ENCODE results near the gene PCGF1. TPM values are rescaled to one million over a fixed set of nuclear protein-coding genes. Genes with fewer than 3 reads are reported as not detected.
A peak's percentile ranks its signal among the peaks of the same experiment; 100 is the strongest.

PCGF1 gene
- total RNA-seq, 2 experiments from 2014 or later, result 21.7 to 28.7 TPM

DNA sequence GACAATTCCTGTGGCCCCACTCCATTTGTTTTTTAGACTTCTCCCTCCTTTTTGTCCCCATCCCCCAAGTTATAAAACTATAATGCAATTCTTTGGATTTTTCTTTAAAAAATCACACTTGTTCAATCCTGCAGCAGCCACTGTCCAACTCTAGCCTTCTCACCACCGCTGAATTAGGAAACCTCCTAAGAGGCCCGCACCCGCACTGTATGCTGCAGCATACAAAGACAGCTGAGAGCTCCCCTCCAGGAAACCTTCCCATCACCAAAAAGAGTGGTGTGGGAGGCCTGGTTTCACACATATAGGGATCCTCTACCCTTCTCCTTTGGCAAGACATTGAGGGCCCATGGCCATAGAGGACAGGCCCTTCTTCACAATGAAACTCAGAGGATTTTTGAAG lies 2.9 kb downstream of the PCGF1 start:
- peaks cover 44% of the 10 kb centered on the region for H3K27me3 Mint-ChIP-seq
- POLR2A ChIA-PET, result interaction anchor here (1.0 to 1.2 kb wide), 2 partner anchors 21 to 26 kb away, joined by 4 to 5 read pairs; partner anchors contain the start of gene DQX1
- no peak overlapping the region for H3K27ac Mint-ChIP-seq
- peaks cover 41% of the 10 kb centered on the region for H3K4me1 Mint-ChIP-seq
- DNase-seq, result no peak
- H3K4me3 Mint-ChIP-seq, result no peak overlapping the region
- H3K36me3 Mint-ChIP-seq (ENCODE audit: low read depth), result peaks cover 34% of the 10 kb centered on the region
- H3K9me3 Mint-ChIP-seq (ENCODE audit: low read depth), result no peaks in the 10 kb centered on the region
- ATAC-seq, result no peak
- CTCF ChIA-PET, result interaction anchor here (0.7 to 1.8 kb wide), 6 partner anchors 13 to 113 kb away, joined by 3 to 5 read pairs (median 4); no protein-coding TSS in a partner anchor
- intact Hi-C loops (cut with DNase I, micrococcal nuclease), result no loop called here

DNA sequence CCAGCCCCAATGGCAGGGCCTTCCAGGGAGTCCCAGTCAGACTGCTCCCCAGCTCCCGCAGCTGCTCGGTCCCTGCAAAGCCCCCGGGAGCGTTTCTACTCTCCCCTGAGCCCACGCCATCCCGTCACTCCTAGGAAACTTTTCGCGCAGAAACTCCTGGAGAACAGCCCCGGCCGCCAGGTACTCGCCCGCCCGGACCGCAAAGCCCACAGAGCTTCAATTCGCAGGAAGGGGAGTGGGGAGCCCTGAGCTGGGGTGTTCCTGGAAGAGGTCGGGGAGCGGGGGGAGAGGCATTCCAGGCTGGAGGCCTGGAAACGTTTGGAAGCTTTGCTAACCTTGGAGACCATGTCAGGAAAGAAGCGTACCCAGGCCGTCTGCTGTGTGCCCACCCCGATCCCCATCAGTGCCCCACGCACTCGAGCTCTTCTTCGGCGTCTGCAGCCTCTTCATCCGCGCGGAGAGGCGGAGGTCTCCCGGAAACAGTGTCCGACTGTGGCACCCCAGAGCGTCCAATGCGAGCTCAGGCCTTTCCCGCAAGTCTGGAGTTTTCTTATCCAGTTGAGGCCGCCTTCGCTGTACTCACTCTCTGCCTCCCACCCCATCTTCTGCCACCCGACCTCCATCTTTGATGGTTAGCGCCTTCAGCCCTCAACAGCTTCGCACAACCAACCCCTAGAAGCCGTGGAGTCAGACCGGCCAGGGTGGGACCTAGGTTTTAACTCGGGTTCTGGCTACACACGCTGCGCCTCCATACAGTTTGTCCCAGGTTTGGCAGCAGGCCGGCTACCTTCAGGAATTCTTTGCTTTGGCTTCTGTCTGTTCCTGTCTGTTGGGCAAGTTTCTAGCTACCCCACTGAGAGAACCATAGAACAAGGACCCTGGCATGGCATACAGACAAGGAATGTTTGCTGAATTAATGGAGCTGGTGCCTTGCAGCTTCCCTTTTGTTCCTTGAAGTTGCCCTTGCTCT lies 3.7 kb downstream of the PCGF1 start:
- CTCF ChIA-PET, result interaction anchor here (0.6 to 1.8 kb wide), 13 partner anchors 11 to 112 kb away, joined by 3 to 8 read pairs (median 3); partner anchors contain the start of genes CCDC142, TTC31 and WBP1
- H3K27me3 Mint-ChIP-seq, result peaks cover 49% of the 10 kb centered on the region
- intact Hi-C loops (cut with DNase I, micrococcal nuclease), result loop anchor here in 1 of 2 experiments (1.0 kb wide), 1 partner anchor 20 kb away; the partner anchor contains the start of gene TTC31
- H3K27ac Mint-ChIP-seq, result no peak overlapping the region
- H3K4me1 Mint-ChIP-seq, result peaks cover 46% of the 10 kb centered on the region
- no peaks in the 10 kb centered on the region for H3K9me3 Mint-ChIP-seq (ENCODE audit: low read depth)
- peaks cover 34% of the 10 kb centered on the region for H3K36me3 Mint-ChIP-seq (ENCODE audit: low read depth)
- POLR2A ChIA-PET, result interaction anchor here (1.2 kb wide), 1 partner anchor 22 kb away, joined by 4 read pairs; the partner anchor contains the start of gene DQX1
- DNase-seq (no peak), ATAC-seq (no peak)
- peak overlapping the region; percentile 63 for H3K4me3 Mint-ChIP-seq

DNA sequence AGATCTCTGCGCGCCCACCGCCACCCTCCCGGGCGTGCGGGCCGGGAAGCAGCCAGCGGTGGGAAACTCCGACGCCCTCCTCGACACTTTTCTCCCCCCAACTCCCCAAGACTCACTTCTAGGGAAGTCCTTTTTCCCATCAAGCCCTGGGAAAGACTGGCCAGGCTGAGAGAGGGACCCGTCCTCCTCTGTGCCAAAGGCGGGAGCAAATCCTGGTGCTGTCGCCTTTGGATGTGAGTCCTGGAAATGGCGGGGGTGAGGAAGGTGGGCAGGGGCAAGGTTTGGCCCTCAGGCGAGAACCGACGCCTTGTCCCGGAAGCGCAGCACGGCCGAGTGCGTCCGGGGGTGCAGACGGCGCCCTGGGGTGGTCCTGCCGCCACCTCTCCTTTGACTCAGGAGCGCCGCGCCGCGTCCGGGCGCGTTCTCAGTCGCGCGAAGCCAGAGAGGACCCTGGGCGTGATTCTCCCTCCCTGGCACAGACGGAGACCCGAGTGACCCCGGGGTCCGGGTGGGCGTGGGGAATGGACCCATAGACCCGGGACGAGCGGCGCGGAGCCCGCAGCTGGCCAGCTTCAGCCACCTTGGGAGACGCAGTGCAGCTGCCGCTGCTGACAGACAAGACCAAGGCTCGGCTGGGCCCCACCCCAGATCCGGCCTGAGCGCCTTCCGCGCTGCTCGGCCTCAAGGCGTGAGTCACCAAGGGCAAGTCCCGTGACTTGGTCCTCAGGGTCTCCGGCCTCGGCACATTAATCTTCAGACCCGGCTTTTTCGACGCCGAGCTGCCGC lies 4.6 kb downstream of the PCGF1 start:
- DNase-seq (peak; percentile 71), ATAC-seq (no peak)
- Mint-ChIP-seq H3K36me3 (ENCODE audit: low read depth) (peaks cover 34% of the 10 kb centered on the region), H3K4me1 (peaks cover 45% of the 10 kb centered on the region), H3K4me3 (peak overlapping the region; percentile 63), H3K9me3 (ENCODE audit: low read depth) (no peaks in the 10 kb centered on the region), H3K27ac (no peak overlapping the region), H3K27me3 (peaks cover 55% of the 10 kb centered on the region)
- CTCF ChIA-PET, result interaction anchor here (0.6 to 1.8 kb wide), 8 partner anchors 12 to 97 kb away, joined by 3 to 8 read pairs (median 3); partner anchors contain the start of genes CCDC142, TTC31 and WBP1
- POLR2A ChIA-PET, result no interaction called here
- intact Hi-C loops (cut with DNase I, micrococcal nuclease), result loop anchor here in 1 of 2 experiments (1.0 kb wide), 1 partner anchor 20 kb away; the partner anchor contains the start of gene TTC31

DNA sequence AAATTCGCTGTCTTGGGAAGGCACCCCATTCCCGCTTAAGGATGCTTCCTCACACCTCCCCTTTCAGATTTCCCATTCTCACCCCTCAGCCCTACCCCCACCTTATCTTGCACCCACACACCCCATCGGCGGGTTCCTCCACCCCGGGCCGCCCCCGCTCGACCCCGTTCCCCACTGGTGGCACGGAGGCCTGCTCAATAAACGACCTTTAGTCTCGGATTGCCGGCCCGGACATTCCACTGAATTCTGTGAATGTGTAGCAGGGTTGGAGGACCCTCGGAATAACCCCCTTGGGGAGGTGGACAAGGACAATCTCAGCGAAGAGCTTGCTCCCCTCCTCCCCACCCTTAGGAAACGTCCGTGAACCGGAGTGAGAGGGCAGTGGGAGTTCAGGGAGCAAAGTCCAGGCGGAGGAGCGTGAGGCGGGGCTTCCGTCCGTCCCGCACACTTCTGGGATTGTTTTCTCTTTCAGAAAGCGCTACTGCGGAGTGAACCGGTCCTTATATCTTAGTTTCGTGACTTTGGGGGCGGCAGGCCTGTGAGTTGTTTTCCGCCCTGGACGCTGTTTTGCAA lies 5.3 kb downstream of the PCGF1 start:
- no peak for DNase-seq
- intact Hi-C loops (cut with DNase I, micrococcal nuclease), result no loop called here
- H3K36me3 Mint-ChIP-seq (ENCODE audit: low read depth), result peaks cover 34% of the 10 kb centered on the region
- ATAC-seq, result no peak
- no peak overlapping the region for H3K27ac Mint-ChIP-seq
- no peaks in the 10 kb centered on the region for H3K9me3 Mint-ChIP-seq (ENCODE audit: low read depth)
- H3K4me1 Mint-ChIP-seq, result peaks cover 50% of the 10 kb centered on the region
- H3K27me3 Mint-ChIP-seq, result peaks cover 60% of the 10 kb centered on the region
- H3K4me3 Mint-ChIP-seq, result peak overlapping the region; percentile 63
- POLR2A ChIA-PET, result no interaction called here
- CTCF ChIA-PET, result interaction anchor here (1.0 to 3.6 kb wide), 2 partner anchors 8 to 20 kb away, joined by 3 to 17 read pairs; partner anchors contain the start of genes CCDC142 and TTC31

DNA sequence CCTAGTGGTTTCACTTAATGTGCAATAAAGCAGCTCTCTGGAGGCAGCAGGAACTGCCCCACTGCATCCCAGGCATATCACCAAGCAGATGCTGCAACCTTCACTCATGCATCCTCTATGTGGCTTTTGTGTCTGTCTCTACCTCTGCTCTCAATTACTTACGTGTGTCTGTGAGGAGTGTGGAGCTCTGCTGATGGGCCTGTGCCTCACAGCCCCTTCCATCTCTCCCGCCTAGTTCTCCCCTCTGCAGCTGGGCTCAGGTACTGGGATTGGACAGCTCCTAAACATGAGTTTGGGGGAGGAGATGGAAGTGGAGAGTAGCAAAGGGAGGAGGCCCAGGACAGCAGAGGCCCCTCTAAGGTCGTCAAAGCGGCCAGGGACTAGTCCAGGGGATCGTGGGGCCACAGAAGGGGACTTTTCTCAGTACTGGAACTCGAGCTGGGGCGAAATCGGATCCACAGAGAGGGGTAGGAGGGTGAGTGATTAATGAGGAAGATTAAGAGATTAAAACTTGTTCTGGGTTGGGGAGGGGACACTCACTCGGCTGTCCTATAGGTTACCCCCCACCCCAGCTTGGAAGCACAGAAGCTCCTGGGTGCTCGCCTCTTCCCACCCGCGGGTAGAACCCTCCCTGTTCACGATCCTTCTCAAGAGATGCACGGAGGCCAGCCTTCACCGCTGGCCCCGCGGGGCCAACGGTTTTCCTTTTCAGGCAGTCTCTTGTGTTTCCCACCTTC lies 6.0 kb downstream of the PCGF1 start:
- POLR2A ChIA-PET, result interaction anchor here (1.3 kb wide), 1 partner anchor 28 kb away, joined by 4 read pairs; the partner anchor contains the start of gene HTRA2
- CTCF ChIA-PET, result interaction anchor here (1.0 to 3.6 kb wide), 3 partner anchors 9 to 19 kb away, joined by 3 to 17 read pairs (median 5); partner anchors contain the start of genes CCDC142 and TTC31
- DNase-seq (no peak), ATAC-seq (no peak)
- Mint-ChIP-seq H3K27me3 (peaks cover 60% of the 10 kb centered on the region), H3K36me3 (ENCODE audit: low read depth) (peaks cover 28% of the 10 kb centered on the region), H3K4me3 (peak overlapping the region; percentile 63), H3K27ac (no peak overlapping the region), H3K9me3 (ENCODE audit: low read depth) (no peaks in the 10 kb centered on the region), H3K4me1 (peaks cover 45% of the 10 kb centered on the region)
- intact Hi-C loops (cut with DNase I, micrococcal nuclease), result no loop called here

GRCh38 chr2:74500578-74500946 lies 6.9 kb downstream of the PCGF1 start:
- ATAC-seq (no peak), DNase-seq (no peak)
- Mint-ChIP-seq H3K4me3 (no peak overlapping the region), H3K9me3 (ENCODE audit: low read depth) (no peaks in the 10 kb centered on the region), H3K36me3 (ENCODE audit: low read depth) (peaks cover 22% of the 10 kb centered on the region), H3K4me1 (peaks cover 40% of the 10 kb centered on the region), H3K27ac (no peak overlapping the region), H3K27me3 (peaks cover 60% of the 10 kb centered on the region)
- CTCF ChIA-PET, result interaction anchor here (0.5 to 3.6 kb wide), 6 partner anchors 10 to 236 kb away, joined by 3 to 17 read pairs (median 4); partner anchors contain the start of genes CCDC142 and TTC31
- POLR2A ChIA-PET, result interaction anchor here (1.3 kb wide), 1 partner anchor 29 kb away, joined by 4 read pairs; the partner anchor contains the start of gene HTRA2
- intact Hi-C loops (cut with DNase I, micrococcal nuclease), result no loop called here

DNA sequence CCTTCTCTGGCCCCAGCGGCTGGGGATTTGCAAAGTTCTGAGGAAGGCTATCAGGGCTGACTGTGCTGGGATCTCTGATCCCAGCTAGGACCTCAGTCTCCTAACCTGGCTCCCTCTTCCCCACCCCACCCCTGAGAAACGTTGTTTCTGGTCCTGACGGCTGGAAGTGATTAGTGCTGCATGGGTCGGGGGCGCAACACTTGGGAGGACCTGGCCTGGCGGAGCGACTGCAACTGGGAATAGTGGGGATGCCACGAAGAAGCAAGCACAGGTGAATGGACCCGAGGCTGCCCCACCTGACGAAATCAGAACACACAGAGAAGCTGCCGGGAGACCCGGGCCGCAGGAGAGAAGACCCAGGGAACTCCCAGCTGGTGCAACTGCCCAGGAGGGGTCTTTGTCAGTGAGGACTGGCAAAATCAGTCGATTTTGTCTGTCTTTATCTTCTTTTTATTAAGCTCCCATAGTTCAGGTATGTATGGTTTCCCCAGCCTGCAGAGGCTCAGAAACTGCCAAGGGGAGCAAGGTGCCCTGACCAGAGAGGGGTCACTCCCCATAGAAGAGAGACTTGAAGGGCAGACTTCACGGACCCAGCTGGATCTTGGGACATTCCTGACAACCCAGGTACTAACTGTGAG lies 7.4 kb downstream of the PCGF1 start:
- H3K27ac Mint-ChIP-seq, result no peak overlapping the region
- DNase-seq, result no peak
- peaks cover 17% of the 10 kb centered on the region for H3K36me3 Mint-ChIP-seq (ENCODE audit: low read depth)
- ChIA-PET CTCF (interaction anchor here (0.6 to 3.6 kb wide), 5 partner anchors 10 to 24 kb away, joined by 3 to 17 read pairs (median 5); partner anchors contain the start of genes CCDC142 and TTC31), POLR2A (no interaction called here)
- intact Hi-C loops (cut with DNase I, micrococcal nuclease), result loop anchor here (1.0 to 5.0 kb wide), 3 partner anchors 14 to 55 kb away; partner anchors contain the start of genes DOK1 (in 1 of the 2) and TLX2 (in 1 of the 2)
- H3K4me1 Mint-ChIP-seq, result peaks cover 39% of the 10 kb centered on the region
- no peaks in the 10 kb centered on the region for H3K9me3 Mint-ChIP-seq (ENCODE audit: low read depth)
- no peak for ATAC-seq
- H3K4me3 Mint-ChIP-seq, result no peak overlapping the region
- peaks cover 58% of the 10 kb centered on the region for H3K27me3 Mint-ChIP-seq

DNA sequence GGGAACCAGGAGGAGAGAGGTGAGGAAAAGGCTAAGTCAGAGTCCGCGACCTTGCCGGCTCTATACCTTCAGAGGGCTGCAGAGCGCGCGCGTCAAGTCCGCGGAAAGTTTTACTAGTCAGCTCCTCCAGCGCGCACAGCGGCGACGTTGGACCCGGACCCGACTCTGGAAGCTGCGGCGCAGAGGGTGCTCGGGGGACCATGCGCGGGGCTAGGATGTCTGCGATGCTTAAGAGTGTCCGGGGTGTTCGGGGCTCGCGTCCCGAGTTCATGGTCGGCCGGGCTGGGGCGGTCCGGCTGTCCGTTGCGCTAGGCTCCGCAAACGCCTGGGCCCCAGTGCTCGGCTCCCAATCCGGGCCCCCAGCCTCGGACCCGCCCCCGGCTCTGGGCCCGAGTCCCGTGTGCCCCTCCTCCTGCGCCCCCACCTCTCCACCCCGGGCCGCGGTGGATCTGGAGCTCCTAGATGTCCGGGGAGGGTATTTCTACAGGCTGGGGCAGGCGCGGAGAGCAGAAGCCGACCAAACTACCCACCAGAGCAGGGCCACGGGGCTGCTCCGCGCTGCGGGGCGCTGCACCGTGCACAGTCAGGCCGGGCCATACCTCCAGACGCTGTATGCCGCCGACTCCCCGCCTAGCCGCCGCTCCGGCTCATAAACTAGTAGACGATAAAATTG lies 8.1 kb downstream of the PCGF1 start, which contains the start of gene LBX2:
Gene LBX2, minus strand, starts transcription at position 337 of the 673 bp plus-strand sequence. Its CDS starts 66 bp downstream, at position 271.
- Mint-ChIP-seq H3K27me3 (peaks cover 56% of the 10 kb centered on the region), H3K4me1 (peaks cover 37% of the 10 kb centered on the region), H3K9me3 (ENCODE audit: low read depth) (no peaks in the 10 kb centered on the region), H3K4me3 (peak within 1 kb of the TSS; percentile 77), H3K36me3 (ENCODE audit: low read depth) (peaks cover 10% of the 10 kb centered on the region), H3K27ac (peak within 1 kb of the TSS; percentile 15)
- intact Hi-C loops (cut with DNase I, micrococcal nuclease), result loop anchor here (1.0 to 5.0 kb wide), 3 partner anchors 15 to 55 kb away; partner anchors contain the start of genes DOK1 (in 1 of the 2) and TLX2 (in 1 of the 2)
- DNase-seq, result peak; percentile 71
- ChIA-PET CTCF (interaction anchor here (3.6 kb wide), 1 partner anchor 17 kb away, joined by 17 read pairs; the partner anchor contains the start of genes CCDC142 and TTC31), POLR2A (no interaction called here)
- ATAC-seq, result peak; percentile 37
